Endothelial cell of umbilical vein (primary cell): Measurements from ENCODE around the gene KAT6B. TPM values are rescaled to one million over a fixed set of nuclear protein-coding genes. Genes with fewer than 3 reads are reported as not detected.

Experiments
- Bru-seq: library from RNA; stranded (reverse); fragments of 400-500 nt; gene quantifications from one replicate; lab custom pipeline; 2021; lab: Mats Ljungman, UMichigan
- BruChase-seq, 2 experiments: library from RNA; stranded (reverse); fragments of 400-500 nt; gene quantifications; one replicate each; lab custom pipeline; 2021; lab: Mats Ljungman, UMichigan
- BruUV-seq: library from RNA; stranded (reverse); fragments of 400-500 nt; replicated peaks from 2 replicates; lab custom pipeline; 2021; lab: Mats Ljungman, UMichigan
- CTCF ChIA-PET: fragments of 300-600, 350-600 bp; sonication (Branson Sonifier 250); formaldehyde crosslinking; loops from one replicate; lab custom pipeline; 2021; ENCODE audit warnings: antibody characterized with exemption, inconsistent platforms; lab: Charles Lee
- POLR2A ChIA-PET: fragments of 300-600, 350-600 bp; sonication (Branson Sonifier 250); formaldehyde crosslinking; loops from one replicate; lab custom pipeline; 2021; ENCODE audit warnings: antibody characterized with exemption, inconsistent platforms; lab: Charles Lee
- DNase-seq: peaks from one replicate; pipeline ENCODE4 v3.0.0-alpha.2; 2011; ENCODE audit warnings: low read depth, low spot score
- FAIRE-seq: peaks from 2 replicates; lab custom pipeline; 2011; peaks lifted over from hg19 to GRCh38; lab: Jason Lieb, UNC
- H2AFZ ChIP-seq: 2 replicates; pipeline ENCODE4 v1.6.0; 2012; ENCODE audit warnings: low read depth, low read length, control low read depth, inconsistent platforms
- H3K27ac ChIP-seq: 2 replicates; pipeline ENCODE4 v1.5.1; 2011; ENCODE audit warnings: low read depth, mild to moderate bottlenecking, control low read depth, low read length, moderate library complexity; ENCODE audit not compliant: insufficient read depth
- H3K27me3 ChIP-seq, 2 experiments: 2 replicates each; pipeline versions ENCODE4 v1.6.0 to v1.6.1; 2011; ENCODE audit warnings: low read length in 2 of 2, mixed read lengths in 1 of 2; ENCODE audit not compliant: control insufficient read depth in 2 of 2, insufficient read depth in 2 of 2
- H3K36me3 ChIP-seq, 2 experiments: 2 replicates in 1 of 2; 3 replicates in 1 of 2; pipeline ENCODE4 v1.5.1; 2011; ENCODE audit warnings: low read length in 2 of 2, mild to moderate bottlenecking in 1 of 2, moderate library complexity in 1 of 2; ENCODE audit not compliant: control insufficient read depth in 2 of 2, insufficient read depth in 2 of 2; ENCODE audit errors: extremely low read depth in 1 of 2
- H3K4me1 ChIP-seq: 3 replicates; pipeline ENCODE4 v1.5.1; 2011; ENCODE audit warnings: mild to moderate bottlenecking, low read length; ENCODE audit not compliant: control insufficient read depth, insufficient read depth; ENCODE audit errors: extremely low read depth
- H3K4me2 ChIP-seq: 2 replicates; pipeline ENCODE4 v1.6.1; 2011; ENCODE audit warnings: low read length, control low read depth, mixed read lengths; ENCODE audit not compliant: insufficient read depth
- H3K4me3 ChIP-seq, 3 experiments: fragments of 200-600 bp in 1 of 3; sonication (generic), shearing (Covaris generic) in 1 of 3; replicated peaks in 1 of 3; 2 replicates each; pipeline ENCODE4 v1.5.1; 2011 to 2016; ENCODE audit warnings: control low read depth in 3 of 3, low read length in 3 of 3, mild to moderate bottlenecking in 2 of 3, inconsistent platforms in 1 of 3, low read depth in 1 of 3, moderate library complexity in 1 of 3; ENCODE audit not compliant: insufficient read depth in 1 of 3
- H3K79me2 ChIP-seq: 2 replicates; pipeline ENCODE4 v1.6.0; 2012; ENCODE audit warnings: low read length, inconsistent platforms; ENCODE audit not compliant: control insufficient read depth, insufficient read depth
- H3K9ac ChIP-seq: replicated peaks from 2 replicates; pipeline ENCODE3; 2011; ENCODE audit warnings: low read length, control low read depth; ENCODE audit not compliant: insufficient read depth; ENCODE audit errors: extremely low read depth
- H3K9me1 ChIP-seq: replicated peaks from 3 replicates; pipeline ENCODE4 v1.6.0; 2011; ENCODE audit warnings: mild to moderate bottlenecking, low read length; ENCODE audit not compliant: control insufficient read depth, insufficient read depth; ENCODE audit errors: extremely low read depth
- H3K9me3 ChIP-seq: replicated peaks from 2 replicates; pipeline ENCODE4 v1.5.1; 2012; ENCODE audit warnings: low read length, inconsistent platforms; ENCODE audit not compliant: control insufficient read depth, insufficient read depth
- H4K20me1 ChIP-seq: replicated peaks from 2 replicates; pipeline ENCODE3; 2011; ENCODE audit warnings: mild to moderate bottlenecking, low read length; ENCODE audit not compliant: control insufficient read depth, insufficient read depth; ENCODE audit errors: extremely low read depth
- GATA2 ChIP-seq: IDR thresholded peaks from 2 replicates; pipeline ENCODE4 v1.7.0; 2011; ENCODE audit warnings: low read depth, mild to moderate bottlenecking, moderate library complexity, mixed read lengths, low read length; ENCODE audit not compliant: insufficient read length, insufficient read depth
- MAX ChIP-seq: IDR thresholded peaks from 2 replicates; pipeline ENCODE4 v1.6.1; 2011; ENCODE audit not compliant: insufficient read depth, insufficient read length
- POLR2A ChIP-seq: IDR thresholded peaks from 2 replicates; pipeline ENCODE4 v1.6.1; 2012; ENCODE audit warnings: low read depth, mild to moderate bottlenecking, control low read depth, low read length
- POLR2AphosphoS5 ChIP-seq: IDR thresholded peaks from 2 replicates; pipeline ENCODE4 v1.6.1; 2012; ENCODE audit warnings: low read depth, mild to moderate bottlenecking, control low read depth, low read length, moderate library complexity; ENCODE audit not compliant: insufficient read depth
- dilution Hi-C: fragments of 300-500 bp; cut with MboI; formaldehyde crosslinking; loops from one replicate; pipeline ENCODE4 v1.15.0; 2019; ENCODE audit warnings: low sequenced_read_pairs; ENCODE audit not compliant: extremely low pct_ligation_motif_present
- intact Hi-C: fragments of 100-400 bp; cut with micrococcal nuclease; formaldehyde crosslinking; loops from one replicate; pipeline ENCODE4 v1.10.0; 2022
- long read RNA-seq: library from polyadenylated mRNA; stranded (forward); transcript quantifications from one replicate; pipeline ENCODE4 v2.0.0, GENCODE V29; 2021
- polyA minus RNA-seq, 3 experiments: library from RNA; depleted of rRNA, polyadenylated mRNA; stranded (reverse); fragments of >200 nt; gene quantifications; 1 replicate in 1 of 3; 2 replicates in 2 of 3; pipeline ENCODE4 v1.2.3, GENCODE V29; 2011
- polyA plus RNA-seq, 4 experiments: library from polyadenylated mRNA; depleted of rRNA in 3 of 4; stranded (reverse) in 3 of 4; unstranded in 1 of 4; fragments of >200 nt; gene quantifications; 2 replicates each; pipeline versions ENCODE4 v1.2.1 to v1.2.3, GENCODE V29; 2011 to 2012; ENCODE audit warnings: missing spikeins in 1 of 4
- total RNA-seq: library from RNA; stranded (reverse); gene quantifications from 2 replicates; pipeline ENCODE4 v1.2.3, GENCODE V29; 2021
- TF ChIP-seq, protein P1 (sequence below), 2 donors: IDR thresholded peaks; 1 replicate in 1 of 2; 2 replicates in 1 of 2; pipeline ENCODE4 v1.5.1; 2011; ENCODE audit warnings: low read length in 2 of 2, mild to moderate bottlenecking in 2 of 2, moderate library complexity in 2 of 2, control low read depth in 1 of 2, inconsistent platforms in 1 of 2, low read depth in 1 of 2; ENCODE audit not compliant: insufficient read depth in 1 of 2; ENCODE audit errors: extremely low read depth in 1 of 2

Gene KAT6B
- total RNA-seq (15.0 and 17.0 TPM in 2 replicates), polyA plus RNA-seq (3.2 and 4.5 TPM in 2 replicates), polyA minus RNA-seq (22.7 and 24.5 TPM in 2 replicates), Bru-seq, nascent RNA (percentile 74 among the genes with signal in this experiment), BruChase-seq, experiment 1, labeled RNA remaining after a 6-hour chase (percentile 51 among the genes with signal in this experiment), BruChase-seq, experiment 2, labeled RNA remaining after a 2-hour chase (percentile 57 among the genes with signal in this experiment)
- polyA plus RNA-seq (2011; cell fraction: cytosol; rRNA removed): 3.6 and 4.3 TPM in 2 replicates
- 13.8 and 14.4 TPM in 2 replicates for polyA plus RNA-seq (2011; cell fraction: nucleus; rRNA removed)
- polyA plus RNA-seq (2012): 5.7 and 6.2 TPM in 2 replicates
- polyA minus RNA-seq (2011; cell fraction: cytosol; rRNA and poly(A)+ RNA removed): 6.3 TPM
- 62.7 and 89.1 TPM in 2 replicates for polyA minus RNA-seq (2011; cell fraction: nucleus; rRNA and poly(A)+ RNA removed)
- long read RNA-seq, partial matches to known transcripts: 5 of 8 reads
- long read RNA-seq, other reads (novel, unspliced or antisense): 3 of 8 reads

DNA sequence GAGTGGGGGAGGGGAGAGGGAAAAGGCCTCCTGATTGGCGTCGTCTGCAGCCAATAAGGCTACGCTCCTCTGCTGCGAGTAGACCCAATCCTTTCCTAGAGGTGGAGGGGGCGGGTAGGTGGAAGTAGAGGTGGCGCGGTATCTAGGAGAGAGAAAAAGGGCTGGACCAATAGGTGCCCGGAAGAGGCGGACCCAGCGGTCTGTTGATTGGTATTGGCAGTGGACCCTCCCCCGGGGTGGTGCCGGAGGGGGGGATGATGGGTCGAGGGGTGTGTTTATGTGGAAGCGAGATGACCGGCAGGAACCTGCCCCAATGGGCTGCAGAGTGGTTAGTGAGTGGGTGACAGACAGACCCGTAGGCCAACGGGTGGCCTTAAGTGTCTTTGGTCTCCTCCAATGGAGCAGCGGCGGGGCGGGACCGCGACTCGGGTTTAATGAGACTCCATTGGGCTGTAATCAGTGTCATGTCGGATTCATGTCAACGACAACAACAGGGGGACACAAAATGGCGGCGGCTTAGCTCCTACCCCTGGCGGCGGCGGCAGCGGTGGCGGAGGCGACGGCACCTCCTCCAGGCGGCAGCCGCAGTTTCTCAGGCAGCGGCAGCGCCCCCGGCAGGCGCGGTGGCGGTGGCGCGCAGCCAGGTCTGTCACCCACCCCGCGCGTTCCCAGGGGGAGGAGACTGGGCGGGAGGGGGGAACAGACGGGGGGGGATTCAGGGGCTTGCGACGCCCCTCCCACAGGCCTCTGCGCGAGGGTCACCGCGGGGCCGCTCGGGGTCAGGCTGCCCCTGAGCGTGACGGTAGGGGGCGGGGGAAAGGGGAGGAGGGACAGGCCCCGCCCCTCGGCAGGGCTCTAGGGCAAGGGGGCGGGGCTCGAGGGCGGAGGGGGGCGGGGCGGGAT is at the start of gene KAT6B:
Gene KAT6B (plus strand): TSS at position 459 of the 903 bp plus-strand sequence. CDS start 16,258 bp downstream, outside the sequence.
- dilution Hi-C loops: no loop called here
- H3K9me3 ChIP-seq: no peaks in the 10 kb centered on the region
- peak; percentile 100 for DNase-seq

More for the DNA sequence above, at the start of gene KAT6B:
- Histone ChIP-seq H3K27me3 (no peaks in the 10 kb centered on the region), H4K20me1 (no peaks in the 10 kb centered on the region), H3K36me3 (no peaks in the 10 kb centered on the region), H2AFZ (peak within 1 kb of the TSS; percentile 63), H3K27ac (peak within 1 kb of the TSS; percentile 57), H3K4me1 (no peaks in the 10 kb centered on the region), H3K9me1 (no peaks in the 10 kb centered on the region), H3K9ac (peak within 1 kb of the TSS; percentile 76), H3K79me2 (peaks cover 5% of the 10 kb centered on the region), H3K4me2 (peak within 1 kb of the TSS; percentile 54), H3K4me3 (peak within 1 kb of the TSS; percentile 28 to 96 (median 35))
- FAIRE-seq: peak; percentile 99
- no TSS peak for BruUV-seq
- intact Hi-C loops: loop anchor here (1.0 to 5.0 kb wide), 5 partner anchors 27 to 560 kb away; partner anchors contain the start of gene SAMD8
- CTCF ChIA-PET: interaction anchor here (0.6 to 1.1 kb wide), 5 partner anchors 16 to 504 kb away, joined by 3 to 5 read pairs (median 3); no protein-coding TSS in a partner anchor
- POLR2A ChIA-PET: interaction anchor here (0.6 to 0.8 kb wide), 5 partner anchors 10 to 1331 kb away, joined by 3 to 7 read pairs (median 3); no protein-coding TSS in a partner anchor
- TF ChIP-seq POLR2A (peak; percentile 57), MAX (no peak), POLR2AphosphoS5 (peak; percentile 70), GATA2 (no peak)
- TF ChIP-seq, protein P1, sequence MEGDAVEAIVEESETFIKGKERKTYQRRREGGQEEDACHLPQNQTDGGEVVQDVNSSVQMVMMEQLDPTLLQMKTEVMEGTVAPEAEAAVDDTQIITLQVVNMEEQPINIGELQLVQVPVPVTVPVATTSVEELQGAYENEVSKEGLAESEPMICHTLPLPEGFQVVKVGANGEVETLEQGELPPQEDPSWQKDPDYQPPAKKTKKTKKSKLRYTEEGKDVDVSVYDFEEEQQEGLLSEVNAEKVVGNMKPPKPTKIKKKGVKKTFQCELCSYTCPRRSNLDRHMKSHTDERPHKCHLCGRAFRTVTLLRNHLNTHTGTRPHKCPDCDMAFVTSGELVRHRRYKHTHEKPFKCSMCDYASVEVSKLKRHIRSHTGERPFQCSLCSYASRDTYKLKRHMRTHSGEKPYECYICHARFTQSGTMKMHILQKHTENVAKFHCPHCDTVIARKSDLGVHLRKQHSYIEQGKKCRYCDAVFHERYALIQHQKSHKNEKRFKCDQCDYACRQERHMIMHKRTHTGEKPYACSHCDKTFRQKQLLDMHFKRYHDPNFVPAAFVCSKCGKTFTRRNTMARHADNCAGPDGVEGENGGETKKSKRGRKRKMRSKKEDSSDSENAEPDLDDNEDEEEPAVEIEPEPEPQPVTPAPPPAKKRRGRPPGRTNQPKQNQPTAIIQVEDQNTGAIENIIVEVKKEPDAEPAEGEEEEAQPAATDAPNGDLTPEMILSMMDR (IDR thresholded peaks at IDR 0.05; ENCODE audit: extremely low read depth in 1 of 2, insufficient read depth in 1 of 2, low read depth in 1 of 2, low read length in 2 of 2): peak; percentile 9 to 22
